LNCaP clone FGC (cell line): Measurements from ENCODE around the gene MRFAP1.
A peak's percentile ranks its signal among the peaks of the same experiment; 100 is the strongest.

Experiments used
- DNase-seq: peaks from one replicate; pipeline ENCODE4 v3.0.0-alpha.2; 2011; ENCODE audit warnings: low read depth
- H3K4me3 ChIP-seq: 2 replicates; pipeline ENCODE4 v1.5.1; 2011; ENCODE audit warnings: mild to moderate bottlenecking, low read depth, low read length, control low read depth
- TF ChIP-seq, protein P1 (sequence below): IDR thresholded peaks from 2 replicates; pipeline ENCODE4 v1.5.1; 2012; ENCODE audit warnings: mild to moderate bottlenecking; ENCODE audit not compliant: control insufficient read depth, insufficient read depth; ENCODE audit errors: extremely low read depth

MRFAP1 gene

GRCh38 chr4:6640292-6641163 lies at the start of gene MRFAP1:
Gene MRFAP1 (plus strand): TSS chr4:6640685. CDS start chr4:6640863, 178 bp downstream.
- peak; percentile 82 for DNase-seq
- TF ChIP-seq, protein P1, sequence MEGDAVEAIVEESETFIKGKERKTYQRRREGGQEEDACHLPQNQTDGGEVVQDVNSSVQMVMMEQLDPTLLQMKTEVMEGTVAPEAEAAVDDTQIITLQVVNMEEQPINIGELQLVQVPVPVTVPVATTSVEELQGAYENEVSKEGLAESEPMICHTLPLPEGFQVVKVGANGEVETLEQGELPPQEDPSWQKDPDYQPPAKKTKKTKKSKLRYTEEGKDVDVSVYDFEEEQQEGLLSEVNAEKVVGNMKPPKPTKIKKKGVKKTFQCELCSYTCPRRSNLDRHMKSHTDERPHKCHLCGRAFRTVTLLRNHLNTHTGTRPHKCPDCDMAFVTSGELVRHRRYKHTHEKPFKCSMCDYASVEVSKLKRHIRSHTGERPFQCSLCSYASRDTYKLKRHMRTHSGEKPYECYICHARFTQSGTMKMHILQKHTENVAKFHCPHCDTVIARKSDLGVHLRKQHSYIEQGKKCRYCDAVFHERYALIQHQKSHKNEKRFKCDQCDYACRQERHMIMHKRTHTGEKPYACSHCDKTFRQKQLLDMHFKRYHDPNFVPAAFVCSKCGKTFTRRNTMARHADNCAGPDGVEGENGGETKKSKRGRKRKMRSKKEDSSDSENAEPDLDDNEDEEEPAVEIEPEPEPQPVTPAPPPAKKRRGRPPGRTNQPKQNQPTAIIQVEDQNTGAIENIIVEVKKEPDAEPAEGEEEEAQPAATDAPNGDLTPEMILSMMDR: no peak
- H3K4me3 ChIP-seq: peak within 1 kb of the TSS; percentile 93

- no peak overlapping the region for H3K4me3 ChIP-seq
- TF ChIP-seq, protein P1: no peak
- DNase-seq: no peak
Observed at GRCh38 chr4:6591313-6591712, 49.2 kb upstream of the MRFAP1 start.

DNA sequence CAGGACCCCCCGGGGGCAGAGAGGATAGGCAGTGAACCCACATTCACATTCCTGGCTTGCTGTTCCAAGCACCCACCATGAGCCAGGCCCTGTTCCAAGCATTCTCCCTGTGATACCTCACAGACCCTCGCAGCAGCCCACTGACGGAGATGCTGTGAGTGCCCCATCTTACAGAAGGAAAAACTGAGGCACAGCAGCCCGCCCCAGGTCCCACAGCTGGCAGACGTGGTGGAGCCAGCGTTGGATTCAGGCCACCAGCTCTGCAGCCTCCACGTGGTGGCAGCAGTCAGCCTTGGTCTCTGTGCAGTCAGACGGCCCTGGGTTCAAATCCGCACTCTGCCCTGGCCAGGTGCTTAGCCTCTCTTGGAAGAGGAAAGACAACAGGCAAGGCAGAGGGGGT lies 48.7 kb upstream of the MRFAP1 start:
- DNase-seq: no peak
- H3K4me3 ChIP-seq: no peak overlapping the region
- TF ChIP-seq, protein P1: 0 out of 2 replicates have a peak, but pooled peaks have one; percentile 20

DNA sequence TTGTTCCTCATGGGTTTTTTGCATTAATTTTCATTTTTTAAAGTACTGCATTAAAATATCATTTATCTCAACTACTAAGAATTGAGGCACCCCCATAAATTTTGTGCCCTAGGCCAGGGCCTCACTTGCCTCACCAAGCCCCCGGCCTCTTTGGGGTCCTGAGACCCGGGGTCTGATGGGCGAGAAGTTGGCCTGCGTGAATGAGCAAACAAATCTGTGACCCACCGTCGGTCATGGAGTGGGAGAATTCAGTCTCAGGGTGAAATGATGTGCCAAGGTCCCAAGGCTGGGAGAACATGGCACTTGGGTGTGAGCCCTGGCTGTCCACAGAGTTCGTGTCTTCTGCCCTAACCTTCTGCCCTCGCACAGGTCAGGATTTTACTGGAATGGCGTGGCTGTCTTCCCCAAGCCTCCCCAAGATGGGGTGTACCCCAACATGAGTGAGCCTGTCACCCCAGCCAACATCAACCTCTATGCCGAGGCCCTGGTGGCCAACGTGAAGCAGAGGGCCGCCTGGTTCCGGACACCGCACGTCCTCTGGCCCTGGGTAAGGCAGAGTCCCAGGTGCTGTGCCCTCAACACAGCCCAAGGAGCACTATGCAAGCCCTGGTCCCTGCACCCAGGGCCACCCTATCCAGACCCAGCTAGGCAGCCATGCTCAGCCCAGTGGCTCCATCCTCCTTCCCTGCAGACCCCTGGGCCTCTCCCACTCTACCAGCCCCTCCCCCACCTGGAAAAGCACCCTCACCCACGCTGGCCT lies 47.5 kb upstream of the MRFAP1 start:
- TF ChIP-seq, protein P1: no peak
- no peak overlapping the region for H3K4me3 ChIP-seq
- no peak for DNase-seq

- H3K4me3 ChIP-seq: no peak overlapping the region
- DNase-seq: no peak
- TF ChIP-seq, protein P1: no peak
Observed at GRCh38 chr4:6594341-6594740, 46.1 kb upstream of the MRFAP1 start.

DNA sequence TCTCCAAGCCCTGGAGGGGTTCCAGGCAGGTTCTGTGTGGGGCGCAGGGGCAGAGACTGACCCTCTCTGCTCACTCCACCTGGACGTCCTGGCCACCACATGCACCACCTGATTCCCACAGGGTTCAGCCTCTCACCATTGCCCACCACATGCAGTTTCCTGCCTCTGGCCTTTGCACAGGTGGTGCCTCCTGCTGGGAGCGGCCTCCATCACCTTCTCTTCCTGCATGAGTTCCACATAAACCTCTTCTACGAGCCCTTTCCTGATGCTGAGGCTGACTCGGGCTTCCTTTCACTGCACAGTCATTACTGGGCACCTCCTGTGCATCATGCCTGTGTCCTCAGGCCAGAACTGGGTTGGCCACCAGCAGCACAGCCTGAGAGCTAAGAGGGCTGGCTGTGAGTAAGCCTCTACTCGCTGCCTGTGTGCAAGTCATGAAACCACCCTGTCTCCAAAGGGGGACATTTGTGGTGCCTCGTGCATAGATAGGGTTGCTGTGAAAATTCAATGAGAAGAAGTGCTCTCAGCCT lies 45.6 kb upstream of the MRFAP1 start:
- no peak for DNase-seq
- no peak overlapping the region for H3K4me3 ChIP-seq
- TF ChIP-seq, protein P1: no peak
